22Rv1 (cell line): ENCODE data around the gene PRKAR1B.

ENCODE experiments used
- ZFX ChIP-seq: fragments of 450-650 bp; IDR thresholded peaks from 2 replicates; pipeline ENCODE4 v1.6.1; 2017; ENCODE audit warnings: antibody characterized with exemption, borderline replicate concordance
- TF ChIP-seq, protein P1 (sequence below): fragments of 450-650 bp; IDR thresholded peaks from 2 replicates; pipeline ENCODE4 v1.5.1; 2017; ENCODE audit warnings: mild to moderate bottlenecking

DNA sequence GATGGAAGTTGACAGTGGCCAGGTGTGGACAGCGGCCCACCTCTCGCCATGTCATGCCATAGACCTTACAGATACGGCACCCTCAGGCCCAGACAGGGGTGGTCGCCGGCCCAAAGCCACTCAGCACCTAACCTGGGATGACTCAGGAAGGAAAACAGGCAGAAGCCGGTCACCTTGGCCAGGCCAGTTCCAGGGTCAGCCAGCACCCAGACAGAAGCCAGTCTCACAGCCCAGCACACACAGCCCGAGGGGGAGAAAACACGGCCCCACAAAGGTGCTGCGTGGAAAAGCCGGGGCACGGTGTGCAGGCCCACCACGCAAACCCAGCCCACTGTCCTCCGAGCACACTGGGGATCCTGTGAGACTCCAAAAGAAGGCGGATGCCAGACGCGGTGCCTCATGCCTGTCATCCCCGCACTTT, 95.8 kb downstream of the PRKAR1B start:
- TF ChIP-seq, protein P1, sequence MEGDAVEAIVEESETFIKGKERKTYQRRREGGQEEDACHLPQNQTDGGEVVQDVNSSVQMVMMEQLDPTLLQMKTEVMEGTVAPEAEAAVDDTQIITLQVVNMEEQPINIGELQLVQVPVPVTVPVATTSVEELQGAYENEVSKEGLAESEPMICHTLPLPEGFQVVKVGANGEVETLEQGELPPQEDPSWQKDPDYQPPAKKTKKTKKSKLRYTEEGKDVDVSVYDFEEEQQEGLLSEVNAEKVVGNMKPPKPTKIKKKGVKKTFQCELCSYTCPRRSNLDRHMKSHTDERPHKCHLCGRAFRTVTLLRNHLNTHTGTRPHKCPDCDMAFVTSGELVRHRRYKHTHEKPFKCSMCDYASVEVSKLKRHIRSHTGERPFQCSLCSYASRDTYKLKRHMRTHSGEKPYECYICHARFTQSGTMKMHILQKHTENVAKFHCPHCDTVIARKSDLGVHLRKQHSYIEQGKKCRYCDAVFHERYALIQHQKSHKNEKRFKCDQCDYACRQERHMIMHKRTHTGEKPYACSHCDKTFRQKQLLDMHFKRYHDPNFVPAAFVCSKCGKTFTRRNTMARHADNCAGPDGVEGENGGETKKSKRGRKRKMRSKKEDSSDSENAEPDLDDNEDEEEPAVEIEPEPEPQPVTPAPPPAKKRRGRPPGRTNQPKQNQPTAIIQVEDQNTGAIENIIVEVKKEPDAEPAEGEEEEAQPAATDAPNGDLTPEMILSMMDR: no peak
- no peak for TF ChIP-seq ZFX
